GM21526 (cell line): Measurements from ENCODE around the gene LY86.
"Not testable (repeated sequence)": the region's sequence is repeated elsewhere in the genome, so short reads cannot be mapped to it uniquely, and the experiment has no call there.

ENCODE experiments used
- ATAC-seq: cut with Tn5 transposase; IDR thresholded peaks from one replicate; pipeline ENCODE4 v1.9.1; 2021; ENCODE audit warnings: moderate library complexity; ENCODE audit not compliant: unreplicated experiment, low FRiP score

The LY86 gene

GRCh38 chr6:6648692-6649343, 60.3 kb downstream of the LY86 start:
- no peak for ATAC-seq

DNA sequence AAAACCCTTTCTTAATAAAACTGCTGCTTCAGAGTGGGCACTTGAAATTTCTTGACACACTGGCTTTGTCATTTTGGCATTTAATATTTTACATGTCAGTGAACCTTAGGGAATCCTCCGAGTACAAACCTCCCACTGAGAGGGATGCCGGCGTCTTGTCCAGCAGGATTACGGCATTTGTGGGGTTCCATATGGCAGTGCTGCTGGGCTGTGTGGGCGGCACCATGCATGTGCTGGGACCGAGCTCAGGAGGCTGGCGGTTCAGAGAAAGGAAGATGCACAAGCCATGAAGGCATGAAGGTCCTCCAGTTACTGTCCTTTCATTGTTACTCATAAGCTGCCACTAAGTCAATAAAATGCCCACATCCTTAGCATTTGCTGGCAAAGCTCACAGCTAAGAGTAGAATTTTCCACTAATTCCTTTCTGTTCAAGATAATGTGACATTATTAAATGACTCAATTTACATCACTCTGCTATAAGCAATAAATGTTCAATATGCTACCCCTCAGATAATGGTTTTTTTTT, 61.4 kb downstream of the LY86 start:
- no peak for ATAC-seq

DNA sequence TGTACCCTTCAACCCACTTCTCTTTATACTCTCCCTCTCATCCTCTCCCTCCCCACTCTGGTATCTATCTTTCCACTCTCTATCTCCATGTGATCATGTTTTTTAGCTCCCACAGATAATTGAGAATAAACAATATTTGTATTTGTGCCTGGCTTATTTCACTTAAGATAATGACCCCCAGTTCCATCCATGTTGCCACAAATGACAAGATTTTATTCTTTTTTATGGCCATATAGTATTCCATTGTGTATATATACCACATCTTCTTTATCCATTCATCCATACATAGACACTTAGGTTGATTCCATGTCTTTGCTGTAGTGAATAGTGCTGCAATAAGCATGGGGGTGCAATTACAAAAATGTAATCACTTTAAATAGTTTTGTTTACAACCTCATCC, 62.3 kb downstream of the LY86 start:
- no peak for ATAC-seq

- no peak for ATAC-seq
Observed at GRCh38 chr6:6651335-6651734, 62.8 kb downstream of the LY86 start.

DNA sequence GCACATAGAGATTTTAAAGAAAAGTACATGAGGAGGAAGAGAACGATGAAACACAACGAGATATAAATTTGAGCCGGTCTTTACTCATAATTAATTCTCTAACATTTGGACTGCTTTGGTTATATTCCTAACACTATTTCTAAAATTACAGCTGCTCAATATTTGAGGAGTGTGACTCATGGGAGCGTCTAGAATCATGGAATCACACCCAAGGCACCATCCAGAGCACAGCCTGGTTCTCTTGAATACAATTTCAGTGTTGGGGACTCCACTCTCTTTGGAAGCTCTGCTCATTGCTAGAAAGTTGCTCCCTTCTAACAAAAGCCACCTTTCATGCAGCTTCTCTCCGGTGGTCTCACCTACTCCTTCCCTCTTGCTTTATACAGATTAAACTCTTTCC, 64.4 kb downstream of the LY86 start:
- ATAC-seq: no peak

DNA sequence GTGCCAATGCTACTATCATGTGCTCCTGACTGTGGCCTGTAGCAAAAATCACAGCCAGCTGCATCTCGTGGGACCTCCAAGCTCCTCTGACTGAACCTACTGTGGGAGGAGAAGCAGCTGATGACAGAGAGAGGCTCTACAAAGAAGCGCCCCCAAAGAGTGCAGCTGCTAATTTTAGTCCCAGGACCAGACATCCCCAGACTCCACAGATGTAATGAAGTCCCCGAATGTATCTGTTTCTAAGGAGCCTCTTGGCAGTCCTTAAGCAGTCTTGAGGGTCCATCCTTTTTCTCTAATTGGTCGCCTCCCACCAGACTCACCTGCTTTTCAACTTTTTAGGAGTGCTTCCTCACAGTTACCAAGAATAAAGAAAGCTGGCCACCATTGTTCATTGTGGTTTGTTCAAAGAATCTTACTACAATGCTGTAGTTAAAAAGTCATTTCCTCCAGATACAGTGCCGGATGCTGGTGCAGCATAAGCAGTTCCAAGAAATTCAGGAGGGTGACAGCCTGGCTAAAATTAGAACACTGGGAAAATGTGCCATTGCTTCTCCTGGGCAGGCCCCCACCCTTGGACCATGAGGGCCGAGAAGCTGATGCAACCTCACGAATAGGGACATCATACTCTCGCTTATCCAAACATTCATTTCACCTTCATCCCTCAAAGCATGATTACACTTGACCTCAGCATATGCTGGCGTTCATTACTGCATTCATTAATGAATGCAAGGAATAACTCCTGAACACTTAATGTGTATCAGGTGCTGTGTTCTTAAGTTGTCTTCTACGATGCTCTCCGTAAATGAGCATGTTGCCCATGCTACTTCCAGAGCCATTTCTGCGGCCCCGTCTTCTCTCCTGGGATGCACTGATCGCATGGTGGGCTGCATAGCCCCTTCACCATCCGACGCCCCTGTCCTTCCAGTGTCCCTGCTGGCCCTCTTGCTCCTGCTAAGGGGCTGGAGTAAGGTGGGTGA, 66.4 kb downstream of the LY86 start:
- ATAC-seq: no peak

DNA sequence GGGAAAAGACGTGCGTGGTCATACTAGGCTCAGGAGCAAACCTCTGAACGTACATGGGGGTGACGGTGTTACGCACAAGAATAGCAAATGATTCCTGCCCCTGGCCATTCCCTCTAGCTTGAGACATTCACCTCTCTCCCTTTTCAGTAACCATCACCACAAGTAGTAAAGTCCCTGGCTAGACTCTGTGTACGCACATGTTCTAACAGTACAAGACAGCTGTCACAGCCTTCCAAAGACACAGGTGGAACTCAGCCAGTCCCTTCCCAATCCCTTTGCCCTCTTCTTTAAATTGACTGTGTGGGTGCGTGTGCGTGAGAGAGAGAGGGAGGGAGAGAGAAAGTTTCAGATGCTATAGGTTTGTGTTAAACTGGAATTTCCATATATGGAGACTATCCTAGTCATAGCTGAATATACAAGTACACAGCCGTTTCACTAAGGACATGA, 67.3 kb downstream of the LY86 start:
- ATAC-seq: no peak

- ATAC-seq: no peak
Observed at GRCh38 chr6:6656287-6656686, 67.8 kb downstream of the LY86 start.

- ATAC-seq: no peak
Observed at GRCh38 chr6:6657085-6657819, 68.7 kb downstream of the LY86 start.

DNA sequence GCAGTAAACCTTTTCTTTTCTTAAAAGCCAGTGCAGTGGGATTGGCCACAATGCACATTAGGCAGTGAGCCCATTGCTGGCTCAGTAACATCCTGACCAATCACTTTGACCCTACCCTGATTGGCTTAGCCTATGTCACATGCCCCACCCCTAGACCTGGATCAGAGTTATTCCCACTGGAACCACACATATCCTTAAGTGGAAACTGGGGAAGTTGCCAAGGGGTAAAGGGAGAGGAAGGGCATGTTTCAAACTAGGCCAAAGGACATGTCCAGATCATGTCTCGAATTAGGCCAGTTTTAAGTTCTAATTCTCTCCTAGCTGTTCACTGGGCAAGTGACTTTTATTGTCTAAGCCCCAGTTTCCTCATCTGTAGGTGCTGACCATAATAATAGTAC, 69.3 kb downstream of the LY86 start:
- ATAC-seq: no peak

GRCh38 chr6:6659600-6660327, 71.2 kb downstream of the LY86 start:
- ATAC-seq: no peak

DNA sequence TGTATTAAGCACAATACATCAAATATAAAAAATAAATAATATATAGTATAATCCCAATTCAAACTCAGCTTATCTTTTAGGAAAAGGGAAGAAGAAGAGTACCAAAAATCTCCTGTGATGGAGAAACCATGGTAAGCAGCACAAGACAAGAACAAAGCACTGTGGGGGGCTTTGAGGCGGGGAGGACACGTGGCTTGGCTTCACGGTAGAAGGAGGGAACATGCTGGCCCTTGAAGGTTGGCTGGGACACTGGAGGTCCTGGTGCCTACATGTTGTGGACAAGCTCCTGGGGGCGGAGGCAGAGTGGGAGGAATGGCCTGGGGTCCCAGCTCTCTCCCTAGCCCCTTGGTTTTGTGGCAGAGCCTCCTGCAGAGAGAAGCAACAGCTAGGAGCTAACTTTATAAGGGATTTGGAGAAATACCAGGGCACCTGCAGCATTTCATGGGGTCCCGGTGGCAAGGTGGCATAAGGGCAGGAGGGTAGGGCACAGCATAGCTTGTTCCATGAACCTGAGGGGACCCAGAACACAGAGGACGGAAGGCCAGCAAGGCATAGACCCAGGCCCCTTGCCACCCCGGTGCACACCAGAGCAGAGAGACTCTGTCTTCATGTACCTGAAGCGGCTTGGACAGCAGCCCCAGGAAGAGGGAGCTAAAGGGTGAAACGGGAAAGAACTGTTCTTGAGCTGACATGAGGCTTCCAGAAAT, 72.0 kb downstream of the LY86 start:
- no peak for ATAC-seq

DNA sequence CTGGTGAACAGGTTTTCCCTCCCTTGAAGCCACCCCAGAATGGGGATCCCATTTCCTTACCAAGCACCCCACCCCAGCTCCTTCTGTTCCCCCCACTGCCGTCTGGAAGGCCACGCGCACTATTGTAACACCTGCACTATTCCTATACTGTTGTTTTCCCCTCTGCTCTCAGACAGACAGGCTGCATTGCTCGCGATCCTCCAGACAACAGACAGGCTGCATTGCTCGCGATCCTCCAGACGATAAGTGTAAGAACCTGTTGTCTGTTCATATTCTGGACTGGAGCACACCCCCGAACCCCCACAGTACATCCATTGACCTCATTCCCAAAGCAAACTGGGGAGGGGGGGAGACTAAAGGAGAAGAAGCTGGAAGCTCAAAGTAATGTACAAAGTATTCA, 72.7 kb downstream of the LY86 start:
- ATAC-seq: no peak

- no peak for ATAC-seq
Observed at GRCh38 chr6:6661684-6662083, 73.2 kb downstream of the LY86 start.

DNA sequence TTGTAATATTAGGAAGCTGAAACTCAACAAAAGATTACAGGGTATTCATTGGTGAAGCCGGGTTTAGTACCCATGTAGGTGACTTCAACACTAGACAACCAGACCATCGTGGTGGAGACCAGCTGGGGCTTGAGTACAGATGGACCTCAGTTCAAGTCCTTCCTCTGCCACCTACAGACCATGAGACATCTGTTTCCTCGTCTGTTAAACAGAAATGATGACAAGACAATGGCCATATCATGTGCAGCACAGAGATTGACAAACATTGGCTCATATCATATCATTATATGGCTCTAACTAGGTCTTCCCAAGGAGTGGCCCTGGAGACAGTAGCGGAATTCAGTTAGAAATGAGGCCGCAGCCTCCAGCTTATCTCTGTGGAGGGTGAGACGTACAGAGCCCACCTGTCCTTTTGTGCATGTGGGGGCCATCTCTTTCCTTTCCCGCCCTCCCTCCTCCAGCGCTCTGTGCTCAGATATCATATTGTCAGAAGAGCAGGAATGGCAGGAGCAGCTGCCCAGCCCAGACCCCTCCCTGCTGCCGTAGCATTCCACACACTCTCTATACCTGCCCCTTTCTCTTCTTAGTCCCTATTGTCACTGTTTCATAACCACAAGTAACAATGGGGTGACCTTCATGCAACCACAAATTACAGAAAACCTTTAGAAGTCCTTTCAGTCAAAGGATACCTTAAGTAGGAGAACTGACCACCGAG, 75.1 kb downstream of the LY86 start:
- ATAC-seq: no peak

DNA sequence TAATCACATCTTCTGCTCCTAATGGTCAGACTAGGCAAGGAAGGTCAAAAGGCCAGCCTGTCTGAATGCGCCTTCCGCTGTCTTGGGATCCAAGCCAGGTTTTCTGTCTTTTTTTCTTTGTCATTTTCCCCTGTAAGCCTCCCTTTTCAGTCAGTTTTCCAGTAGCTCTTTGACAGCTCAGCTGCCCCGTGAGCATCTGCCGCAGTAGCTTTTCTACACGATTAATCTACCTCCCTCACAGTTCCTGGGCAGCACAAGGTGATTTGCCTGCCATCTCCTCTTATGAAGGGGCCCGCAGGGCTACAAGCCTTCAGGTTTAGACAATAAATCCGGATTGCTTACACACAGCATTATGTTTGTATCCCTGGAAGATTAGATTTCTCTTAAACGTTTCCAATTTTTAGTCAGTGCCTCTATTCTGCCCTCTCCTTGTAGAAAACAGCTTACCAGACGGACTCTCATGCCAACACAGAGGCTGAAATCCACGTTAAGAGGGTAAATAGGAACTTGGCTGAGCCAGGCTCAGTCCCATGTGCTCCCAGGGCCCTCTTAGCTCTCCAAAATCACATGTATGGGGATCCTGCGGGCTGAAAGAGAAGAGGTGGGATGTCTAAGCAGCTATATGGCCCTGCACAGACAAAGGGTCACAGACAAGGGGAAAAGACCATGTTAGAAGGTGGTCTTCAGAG, 77.2 kb downstream of the LY86 start:
- ATAC-seq: no peak

GRCh38 chr6:6670150-6670549, 81.6 kb downstream of the LY86 start:
- not testable (repeated sequence) for ATAC-seq

GRCh38 chr6:6674872-6675271, 86.4 kb downstream of the LY86 start:
- no peak for ATAC-seq
